Colonic mucosa (tissue), 4 donors: Measurements from ENCODE around the gene C12orf54. TPM values are rescaled to one million over a fixed set of nuclear protein-coding genes. Genes with fewer than 3 reads are reported as not detected.

Experiments used
- DNase-seq: peaks from one replicate; pipeline ENCODE4 v3.0.0-alpha.2; 2020
- H3K27ac ChIP-seq: fragments of 200-600 bp; one replicate; pipeline ENCODE4 v1.8.0; 2021
- H3K27me3 ChIP-seq: fragments of 200-600 bp; one replicate; pipeline ENCODE4 v1.8.0; 2021
- H3K36me3 ChIP-seq: fragments of 200-600 bp; one replicate; pipeline ENCODE4 v1.8.0; 2021
- H3K4me1 ChIP-seq: fragments of 200-600 bp; one replicate; pipeline ENCODE4 v1.8.0; 2021; ENCODE audit warnings: mild to moderate bottlenecking
- H3K4me3 ChIP-seq: fragments of 200-600 bp; one replicate; pipeline ENCODE4 v1.8.0; 2021
- H3K9ac ChIP-seq, 2 donors: one replicate each; pipeline ENCODE4 v1.7.0; 2013; ENCODE audit warnings: control low read depth in 2 of 2, low read depth in 2 of 2, low read length in 2 of 2
- H3K9me3 ChIP-seq: fragments of 200-600 bp; one replicate; pipeline ENCODE4 v1.8.0; 2021
- CTCF ChIP-seq: fragments of 200-600 bp; IDR thresholded peaks from one replicate; pipeline ENCODE4 v1.8.0; 2022; ENCODE audit warnings: antibody characterized with exemption, mild to moderate bottlenecking
- intact Hi-C: fragments of 100-400 bp; cut with DNase I; formaldehyde crosslinking; loops from one replicate; pipeline ENCODE4 v1.14.1; 2022
- total RNA-seq, 2 donors: library from RNA; stranded (reverse); fragmentation: NEBNext Ultra II Directional in 1 of 2; extraction: Animal tissue kit (Norgen Biotek cat#: 25700) in 1 of 2; gene quantifications; one replicate each; pipeline ENCODE4 v1.2.1, GENCODE V29; 2021
- donor health status: healthy.
- donor health status: DM: no; HTN: no; CAD: no.
- donor health status: DM: no; HTN: no; CAD: no.

Gene C12orf54
- total RNA-seq, 2 donors from 2014 or later, result not detected

DNA sequence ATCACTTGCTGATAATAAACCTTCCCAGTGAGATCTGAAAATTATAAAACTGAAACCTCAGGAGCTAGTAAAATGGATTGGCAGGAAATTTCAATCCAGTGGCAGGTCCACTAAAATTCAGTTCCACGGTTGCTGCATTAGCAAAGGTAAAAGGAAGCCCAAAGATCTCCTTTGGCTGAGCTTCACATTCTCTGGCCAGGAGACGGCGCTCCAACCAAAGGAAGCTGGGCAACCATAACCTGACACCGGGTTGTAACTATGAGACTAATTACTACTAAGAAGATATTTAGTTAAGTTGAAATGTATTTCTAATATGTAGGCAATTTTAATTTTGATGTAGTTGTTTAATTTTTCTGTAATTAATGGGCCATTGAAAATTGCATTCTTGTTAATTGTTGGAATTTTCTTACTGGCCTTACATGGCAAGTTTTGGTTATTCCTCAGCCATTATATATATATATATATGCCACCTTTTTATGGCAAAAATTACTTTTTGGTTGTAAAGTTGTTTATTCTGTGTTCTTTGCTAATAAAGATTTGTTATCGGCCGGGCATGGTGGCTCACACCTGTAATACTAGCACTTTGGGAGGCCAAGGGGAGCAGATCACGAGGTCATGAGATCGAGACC lies 60.1 kb downstream of the C12orf54 start:
- Histone ChIP-seq H3K9ac (no peak overlapping the region), H3K27ac (no peak overlapping the region), H3K4me3 (no peak overlapping the region), H3K27me3 (no peaks in the 10 kb centered on the region), H3K4me1 (no peaks in the 10 kb centered on the region), H3K9me3 (no peaks in the 10 kb centered on the region), H3K36me3 (no peaks in the 10 kb centered on the region)
- peak; percentile 46 for TF ChIP-seq CTCF
- DNase-seq, result peak; percentile 53
- intact Hi-C loops, result loop anchor here (2.0 kb wide), 1 partner anchor 76 kb away; no protein-coding TSS in a partner anchor

- no peaks in the 10 kb centered on the region for H3K36me3 ChIP-seq
- no peaks in the 10 kb centered on the region for H3K27me3 ChIP-seq
- H3K4me1 ChIP-seq, result no peaks in the 10 kb centered on the region
- no peak overlapping the region for H3K4me3 ChIP-seq
- DNase-seq, result no peak
- intact Hi-C loops, result no loop called here
- H3K27ac ChIP-seq, result no peak overlapping the region
- H3K9ac ChIP-seq, result no peak overlapping the region
- no peaks in the 10 kb centered on the region for H3K9me3 ChIP-seq
- no peak for TF ChIP-seq CTCF
Measured at GRCh38 chr12:48545833-48546469, 63.7 kb downstream of the C12orf54 start.

Other genes with a start within 250 kb of the C12orf54 start
- gene ZNF641, start 131.6 kb upstream of the C12orf54 start, total RNA-seq, result 1 to 10 TPM; 7.4 TPM
- not detected for gene ANP32D, start 9.9 kb upstream of the C12orf54 start, total RNA-seq
- not detected for gene OR8S1, start 43.1 kb downstream of the C12orf54 start, total RNA-seq
- gene LALBA, start 87.5 kb downstream of the C12orf54 start, total RNA-seq, result not detected
- 10 to 100 TPM; 16.1 to 24.3 TPM for gene KANSL2, start 199.7 kb downstream of the C12orf54 start, total RNA-seq
- gene CCNT1, start 234.2 kb downstream of the C12orf54 start, total RNA-seq, result 10 to 100 TPM; 26.3 to 38.7 TPM